Type B pancreatic cell (in vitro differentiated cells): ENCODE data around the gene PALM. TPM values are rescaled to one million over a fixed set of nuclear protein-coding genes. Genes with fewer than 3 reads are reported as not detected.

ENCODE experiments used
- DNase-seq: peaks from one replicate; pipeline ENCODE4 v3.0.0; 2021; ENCODE audit warnings: mixed read lengths; ENCODE audit not compliant: unreplicated experiment; ENCODE audit errors: extremely low spot score
- H3K27ac Mint-ChIP-seq: 2 replicates; pipeline ENCODE4 v1.8.0; 2021; ENCODE audit warnings: mild to moderate bottlenecking, mixed read lengths
- H3K27me3 Mint-ChIP-seq: 2 replicates; pipeline ENCODE4 v1.8.0; 2021; ENCODE audit warnings: mixed read lengths
- H3K36me3 Mint-ChIP-seq: 2 replicates; pipeline ENCODE4 v1.8.0; 2021; ENCODE audit warnings: mixed read lengths
- H3K4me1 Mint-ChIP-seq: one replicate; pipeline ENCODE4 v1.8.0; 2021; ENCODE audit warnings: mixed read lengths; ENCODE audit not compliant: unreplicated experiment
- H3K4me3 Mint-ChIP-seq: 2 replicates; pipeline ENCODE4 v1.8.0; 2021; ENCODE audit warnings: mild to moderate bottlenecking, mixed read lengths
- H3K9me3 Mint-ChIP-seq: 2 replicates; pipeline ENCODE4 v1.8.0; 2021; ENCODE audit warnings: mixed read lengths
- CTCF ChIP-seq: fragments of 200-600 bp; sonication (generic); conservative IDR thresholded peaks from 2 replicates; pipeline ENCODE4 v1.5.0; 2021; ENCODE audit warnings: antibody characterized with exemption, mild to moderate bottlenecking
- long read RNA-seq: library from polyadenylated mRNA; unstranded; transcript quantifications from one replicate; pipeline ENCODE4 v2.0.0, GENCODE V29; 2020
- total RNA-seq: library from RNA; stranded (reverse); gene quantifications from 2 replicates; pipeline ENCODE4 v1.2.1, GENCODE V29; 2021; ENCODE audit warnings: low replicate concordance

The PALM gene, protein sequence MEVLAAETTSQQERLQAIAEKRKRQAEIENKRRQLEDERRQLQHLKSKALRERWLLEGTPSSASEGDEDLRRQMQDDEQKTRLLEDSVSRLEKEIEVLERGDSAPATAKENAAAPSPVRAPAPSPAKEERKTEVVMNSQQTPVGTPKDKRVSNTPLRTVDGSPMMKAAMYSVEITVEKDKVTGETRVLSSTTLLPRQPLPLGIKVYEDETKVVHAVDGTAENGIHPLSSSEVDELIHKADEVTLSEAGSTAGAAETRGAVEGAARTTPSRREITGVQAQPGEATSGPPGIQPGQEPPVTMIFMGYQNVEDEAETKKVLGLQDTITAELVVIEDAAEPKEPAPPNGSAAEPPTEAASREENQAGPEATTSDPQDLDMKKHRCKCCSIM
- 63.3 and 64.1 TPM in 2 replicates for total RNA-seq
- long read RNA-seq = 0 reads

DNA sequence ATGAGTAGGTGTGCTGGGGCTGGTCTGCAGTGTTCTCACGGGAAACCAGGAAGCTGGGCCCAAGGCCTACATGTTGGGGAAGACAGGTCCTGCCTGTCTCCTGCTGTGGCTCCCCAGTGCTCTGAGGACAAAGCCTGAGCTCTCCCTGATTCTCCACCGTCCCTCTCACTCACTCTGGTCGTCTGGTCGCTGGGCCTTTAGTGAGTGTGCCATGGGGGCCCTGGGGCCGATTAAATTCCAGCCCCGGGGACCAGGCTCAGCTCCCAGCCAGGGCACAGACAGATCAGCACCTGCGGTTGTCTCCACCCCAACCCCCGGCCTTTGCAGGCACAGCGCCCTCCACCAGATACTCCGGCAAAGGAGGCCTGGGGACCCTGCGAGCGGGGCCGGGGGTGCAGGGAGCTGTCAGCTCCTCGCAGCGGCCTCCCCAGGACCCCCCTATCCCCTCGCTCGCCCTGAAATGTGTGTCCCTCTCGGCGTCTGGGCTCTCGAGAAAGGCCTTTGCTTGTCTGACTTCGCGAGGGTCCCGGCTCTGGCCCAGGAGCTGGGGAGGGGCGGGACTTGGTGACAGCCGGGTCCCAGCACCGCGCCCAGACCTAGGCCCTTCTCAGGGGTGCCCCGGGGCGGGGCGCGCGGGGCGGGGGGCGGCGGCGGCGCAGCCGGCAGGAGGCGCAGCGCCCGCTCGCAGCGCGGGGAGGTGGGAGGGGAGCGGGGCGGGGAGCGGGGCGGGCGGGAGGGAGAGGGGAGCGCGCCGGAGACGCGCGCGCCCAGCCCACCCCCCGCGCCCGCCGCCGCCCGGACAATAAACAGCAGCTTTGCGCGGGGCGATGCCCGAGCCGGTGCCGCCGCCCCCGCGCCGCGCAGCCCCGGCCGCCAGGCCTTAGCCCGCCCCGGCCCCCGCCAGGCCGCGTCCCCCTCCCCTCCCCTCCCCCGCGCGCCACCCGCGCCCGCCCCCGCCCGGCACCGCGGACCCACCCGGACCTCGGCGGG lies at the start of gene PALM:
PALM (plus strand) TSS at position 782 of the 990 bp plus-strand sequence. CDS start 212 bp downstream, outside the sequence.
- Mint-ChIP-seq H3K27ac (peak within 1 kb of the TSS; percentile 74), H3K36me3 (no peaks in the 10 kb centered on the region), H3K9me3 (no peaks in the 10 kb centered on the region), H3K4me3 (peak within 1 kb of the TSS; percentile 82), H3K4me1 (peaks cover 10% of the 10 kb centered on the region), H3K27me3 (no peaks in the 10 kb centered on the region)
- DNase-seq = no peak
- peak; percentile 43 for TF ChIP-seq CTCF

GRCh38 chr19:660793-661426 lies 47.8 kb upstream of the PALM start:
- H3K27me3 Mint-ChIP-seq = no peaks in the 10 kb centered on the region
- TF ChIP-seq CTCF = no peak
- H3K4me1 Mint-ChIP-seq = peaks cover 14% of the 10 kb centered on the region
- H3K9me3 Mint-ChIP-seq = no peaks in the 10 kb centered on the region
- DNase-seq = no peak
- peak overlapping the region; percentile 87 for H3K4me3 Mint-ChIP-seq
- H3K27ac Mint-ChIP-seq = peak overlapping the region; percentile 89
- no peaks in the 10 kb centered on the region for H3K36me3 Mint-ChIP-seq

GRCh38 chr19:661427-662196 lies 47.1 kb upstream of the PALM start:
- Mint-ChIP-seq H3K27me3 (no peaks in the 10 kb centered on the region), H3K27ac (peak overlapping the region; percentile 89), H3K36me3 (no peaks in the 10 kb centered on the region), H3K4me3 (peak overlapping the region; percentile 87), H3K4me1 (peaks cover 14% of the 10 kb centered on the region), H3K9me3 (no peaks in the 10 kb centered on the region)
- TF ChIP-seq CTCF = no peak
- DNase-seq = no peak

DNA sequence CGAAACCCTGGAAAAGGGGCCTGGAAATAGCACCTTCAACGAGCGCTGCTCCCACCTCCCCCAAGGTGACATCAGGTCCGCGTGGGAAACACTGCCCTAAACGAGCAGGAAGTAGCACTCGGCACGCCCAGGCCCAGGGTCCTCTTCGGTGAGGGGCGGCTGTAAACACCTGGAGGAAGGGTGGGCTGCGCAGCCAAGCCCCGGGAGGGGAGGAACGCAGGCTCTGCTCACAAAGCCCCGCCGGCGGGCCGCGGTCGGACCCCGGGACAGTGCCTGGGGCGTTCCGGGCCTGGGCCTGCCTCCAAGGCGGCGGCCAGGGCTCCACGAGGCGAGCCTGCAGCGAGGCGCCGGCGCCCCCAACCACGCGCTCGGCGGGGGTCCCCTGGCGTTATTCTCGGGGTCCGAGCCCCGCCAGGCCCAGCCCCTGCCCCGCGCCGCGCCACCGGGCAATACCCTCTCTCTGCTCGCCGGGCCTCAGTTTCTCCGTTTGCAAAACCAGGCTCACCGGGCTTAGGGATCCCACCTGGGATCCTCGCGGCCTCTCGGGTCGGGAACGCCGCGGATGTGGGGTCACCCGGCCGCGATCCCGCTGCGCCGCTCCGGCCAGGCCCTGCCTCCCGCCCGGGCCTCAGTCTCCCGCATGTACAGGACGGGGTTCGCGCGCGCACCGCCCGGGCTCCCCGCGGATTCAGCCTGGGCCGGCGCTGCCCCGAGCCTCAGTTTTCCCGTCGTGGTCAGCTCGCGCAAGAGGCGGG lies 46.4 kb upstream of the PALM start:
- Mint-ChIP-seq H3K27ac (peak overlapping the region; percentile 89), H3K9me3 (no peaks in the 10 kb centered on the region), H3K4me3 (peak overlapping the region; percentile 87), H3K27me3 (no peaks in the 10 kb centered on the region), H3K4me1 (peaks cover 14% of the 10 kb centered on the region), H3K36me3 (no peaks in the 10 kb centered on the region)
- no peak for DNase-seq
- no peak for TF ChIP-seq CTCF
